Naive thymus-derived CD4-positive, alpha-beta T cell (primary cell): ENCODE results near the gene GJB5. TPM values are rescaled to one million over a fixed set of nuclear protein-coding genes. Genes with fewer than 3 reads are reported as not detected.

Experiments
- ATAC-seq: fragments of 150-1000 bp; cut with Tn5 transposase; 2 replicates; pipeline ENCODE4 v1.10.0; 2021; ENCODE audit warnings: mild to moderate bottlenecking, moderate library complexity
- CTCF ChIA-PET: fragments of 350-600 bp; sonication (Branson Sonifier 250); formaldehyde crosslinking; loops from one replicate; lab custom pipeline; 2021; ENCODE audit warnings: antibody characterized with exemption; lab: Charles Lee
- POLR2A ChIA-PET: fragments of 350-600 bp; sonication (Branson Sonifier 250); formaldehyde crosslinking; loops from one replicate; lab custom pipeline; 2021; ENCODE audit warnings: antibody characterized with exemption, inconsistent platforms; lab: Charles Lee
- DNase-seq, 9 donors: peaks; one replicate each; pipeline versions ENCODE4 v3.0.0 to v3.0.0-alpha.2; 2020 to 2022; ENCODE audit warnings: mixed read lengths in 1 of 9
- H3K27ac ChIP-seq: one replicate; pipeline ENCODE4 v1.7.0; 2013; ENCODE audit warnings: mild to moderate bottlenecking, low read depth, low read length, moderate library complexity
- H3K27me3 ChIP-seq, 2 donors: one replicate each; pipeline ENCODE4 v1.7.0; 2013; ENCODE audit warnings: low read length in 2 of 2, mild to moderate bottlenecking in 2 of 2, moderate library complexity in 2 of 2; ENCODE audit not compliant: control insufficient read depth in 2 of 2, insufficient read depth in 2 of 2
- H3K36me3 ChIP-seq, 3 experiments: 1 replicate in 2 of 3; 2 replicates in 1 of 3; pipeline ENCODE4 v1.7.0; 2013; ENCODE audit warnings: low read length in 3 of 3, mild to moderate bottlenecking in 3 of 3, moderate library complexity in 1 of 3; ENCODE audit not compliant: insufficient read depth in 3 of 3, control insufficient read depth in 2 of 3
- H3K4me1 ChIP-seq, 2 donors: one replicate each; pipeline ENCODE4 v1.7.0; 2013; ENCODE audit warnings: low read length in 2 of 2, mild to moderate bottlenecking in 2 of 2, moderate library complexity in 1 of 2; ENCODE audit not compliant: control insufficient read depth in 2 of 2, insufficient read depth in 2 of 2
- H3K4me3 ChIP-seq: 2 replicates; pipeline ENCODE4 v1.7.0; 2013; ENCODE audit warnings: mild to moderate bottlenecking, low read length
- H3K9me3 ChIP-seq, 3 experiments: 1 replicate in 2 of 3; 2 replicates in 1 of 3; pipeline ENCODE4 v1.7.0; 2013; ENCODE audit warnings: low read length in 3 of 3; ENCODE audit not compliant: control insufficient read depth in 2 of 3
- H3K27ac Mint-ChIP-seq, 9 donors: one replicate each; pipeline ENCODE4 v1.8.0; 2020 to 2022; ENCODE audit warnings: mixed read lengths in 9 of 9, mild to moderate bottlenecking in 8 of 9, moderate library complexity in 5 of 9, inconsistent platforms in 2 of 9
- H3K27me3 Mint-ChIP-seq, 5 donors: one replicate each; pipeline ENCODE4 v1.8.0; 2021 to 2022; ENCODE audit warnings: mixed read lengths in 5 of 5, mild to moderate bottlenecking in 1 of 5
- H3K36me3 Mint-ChIP-seq, 5 donors: one replicate each; pipeline ENCODE4 v1.8.0; 2020 to 2022; ENCODE audit warnings: mixed read lengths in 5 of 5, mild to moderate bottlenecking in 3 of 5, inconsistent platforms in 1 of 5
- H3K4me1 Mint-ChIP-seq, 7 donors: one replicate each; pipeline ENCODE4 v1.8.0; 2020 to 2022; ENCODE audit warnings: mixed read lengths in 7 of 7, mild to moderate bottlenecking in 3 of 7, inconsistent platforms in 1 of 7
- H3K4me3 Mint-ChIP-seq, 10 donors: one replicate each; pipeline ENCODE4 v1.8.0; 2020 to 2022; ENCODE audit warnings: mild to moderate bottlenecking in 10 of 10, mixed read lengths in 10 of 10, moderate library complexity in 6 of 10, inconsistent platforms in 2 of 10
- H3K9me3 Mint-ChIP-seq, 11 donors: one replicate each; pipeline ENCODE4 v1.8.0; 2020 to 2022; ENCODE audit warnings: mixed read lengths in 11 of 11, mild to moderate bottlenecking in 4 of 11, inconsistent platforms in 1 of 11, moderate library complexity in 1 of 11
- intact Hi-C, 2 donors: fragments of 100-400 bp; cut with micrococcal nuclease; formaldehyde crosslinking; loops; one replicate each; pipeline ENCODE4 v1.15.1; 2023
- polyA plus RNA-seq, 2 donors: library from polyadenylated mRNA; unstranded; fragments of 300-500 nt; fragmentation: Illumina TruSeq; gene quantifications; one replicate each; pipeline ENCODE4 v1.2.3, GENCODE V29; 2021
- total RNA-seq, 6 experiments: library from RNA in 5 of 6; stranded (reverse) in 5 of 6; gene quantifications; 1 replicate in 5 of 6; 2 replicates in 1 of 6; pipeline ENCODE4 v1.2.3 and lab custom pipeline; 2021 to 2026

GJB5 gene
- total RNA-seq (not detected), polyA plus RNA-seq (not detected), total RNA-seq (lab: John Stamatoyannopoulos, UW) (not detected)

DNA sequence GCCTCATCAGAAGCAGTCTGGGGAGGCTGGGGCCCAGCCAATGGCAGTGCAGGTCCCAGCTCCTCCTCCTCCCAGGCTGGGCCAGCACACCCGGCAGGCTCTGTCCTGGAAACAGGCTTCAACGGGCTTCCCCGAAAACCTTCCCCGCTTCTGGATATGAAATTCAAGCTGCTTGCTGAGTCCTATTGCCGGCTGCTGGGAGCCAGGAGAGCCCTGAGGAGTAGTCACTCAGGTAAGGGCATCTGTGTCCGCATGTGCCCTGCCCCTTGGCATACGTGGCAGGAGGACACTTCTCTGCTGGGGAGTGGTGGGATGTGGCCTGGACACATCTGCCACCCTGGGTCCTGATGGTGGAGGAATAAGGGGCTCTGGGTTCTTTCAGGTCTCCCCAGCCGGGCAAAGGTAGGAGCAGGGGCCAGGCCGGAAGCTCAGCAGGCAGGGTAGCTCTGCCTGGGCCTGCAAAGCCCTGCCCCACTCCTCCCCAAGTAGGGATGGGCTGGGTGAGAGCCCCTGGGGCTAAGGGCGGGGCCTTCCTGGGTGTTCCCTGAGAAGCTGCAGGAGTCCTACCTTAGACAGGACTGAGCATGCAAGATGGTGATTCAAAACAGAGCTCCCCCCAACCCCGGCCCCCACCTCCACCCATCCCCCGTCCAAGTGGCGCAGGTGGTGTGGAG is at the start of gene GJB5:
GJB5 (plus strand) TSS at position 84 of the 674 bp plus-strand sequence. CDS start 2,284 bp downstream, outside the sequence.
- ATAC-seq (no peak), DNase-seq (no peak)
- H3K4me1 Mint-ChIP-seq: no peaks in the 10 kb centered on the region
- H3K36me3 ChIP-seq: no peaks in the 10 kb centered on the region
- POLR2A ChIA-PET: no interaction called here
- no peak within 1 kb of the TSS for H3K4me3 ChIP-seq
- H3K27me3 ChIP-seq: no peaks in the 10 kb centered on the region
- peaks cover 0 to 4% (median 0%) of the 10 kb centered on the region in 5 donors for H3K36me3 Mint-ChIP-seq
- intact Hi-C loops: no loop called here
- H3K4me3 Mint-ChIP-seq: no peak within 1 kb of the TSS
- H3K9me3 Mint-ChIP-seq: no peaks in the 10 kb centered on the region
- no peaks in the 10 kb centered on the region for H3K9me3 ChIP-seq
- no peak within 1 kb of the TSS for H3K27ac Mint-ChIP-seq
- no peaks in the 10 kb centered on the region for H3K4me1 ChIP-seq
- peaks cover 0 to 11% (median 3%) of the 10 kb centered on the region in 5 donors for H3K27me3 Mint-ChIP-seq
- no peak within 1 kb of the TSS for H3K27ac ChIP-seq
- CTCF ChIA-PET: no interaction called here

DNA sequence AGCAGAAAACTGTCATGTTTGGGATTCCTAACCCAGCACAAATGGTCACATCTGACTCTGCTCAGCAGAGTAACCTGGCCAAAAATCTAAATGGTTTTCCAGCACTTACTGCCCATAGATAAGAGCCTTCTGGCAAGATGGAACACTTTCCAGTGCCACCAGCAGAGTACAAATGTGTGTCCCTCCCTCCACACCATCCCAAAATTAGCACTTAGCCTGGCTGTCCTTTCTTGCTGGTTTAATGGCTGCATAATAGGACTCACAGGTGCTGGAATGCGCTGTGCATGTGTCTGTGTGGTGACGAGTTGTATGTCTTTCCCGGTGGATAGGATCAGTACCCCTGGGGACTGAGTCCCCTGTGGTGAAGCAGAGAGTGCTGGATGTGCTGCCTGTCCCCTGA is 49.8 kb upstream of the GJB5 start:
- Histone ChIP-seq H3K27ac (no peak overlapping the region), H3K27me3 (no peaks in the 10 kb centered on the region), H3K36me3 (no peaks in the 10 kb centered on the region), H3K4me3 (no peak overlapping the region), H3K9me3 (no peaks in the 10 kb centered on the region), H3K4me1 (no peaks in the 10 kb centered on the region)
- Mint-ChIP-seq H3K9me3 (peaks cover 0 to 6% (median 0%) of the 10 kb centered on the region in 11 donors), H3K4me1 (no peaks in the 10 kb centered on the region), H3K27ac (no peak overlapping the region), H3K27me3 (peaks cover 0 to 41% (median 22%) of the 10 kb centered on the region in 5 donors), H3K36me3 (no peaks in the 10 kb centered on the region), H3K4me3 (no peak overlapping the region)
- ATAC-seq: no peak
- ChIA-PET CTCF (no interaction called here), POLR2A (no interaction called here)
- no peak for DNase-seq
- intact Hi-C loops: no loop called here

- H3K4me1 ChIP-seq: no peaks in the 10 kb centered on the region
These were observed 46.7 kb upstream of the GJB5 start for GRCh38 chr1:34708106-34708505.

DNA sequence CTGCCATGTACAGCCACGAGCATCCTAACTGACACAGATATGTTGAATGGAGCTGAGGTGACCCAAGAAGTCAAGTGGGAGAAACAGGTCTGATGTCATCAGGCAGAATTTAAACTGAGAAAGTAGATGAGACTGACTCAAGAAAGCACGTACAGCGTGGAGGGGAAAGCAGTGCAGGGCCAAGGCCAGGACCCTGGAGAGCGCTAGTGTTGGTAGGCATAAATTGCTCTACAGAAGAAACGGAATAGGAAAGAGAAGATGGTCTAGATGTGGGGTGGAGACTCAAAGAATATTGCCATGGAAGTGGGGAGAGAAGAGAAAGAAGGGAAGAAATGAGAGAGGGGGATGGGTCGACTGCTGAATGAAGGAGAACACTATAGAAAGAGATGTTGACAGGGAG is 45.3 kb upstream of the GJB5 start:
- intact Hi-C loops: no loop called here
- peaks cover 0 to 10% (median 0%) of the 10 kb centered on the region in 11 donors for H3K9me3 Mint-ChIP-seq
- peaks cover 0 to 28% (median 20%) of the 10 kb centered on the region in 5 donors for H3K27me3 Mint-ChIP-seq
- ChIA-PET CTCF (no interaction called here), POLR2A (no interaction called here)
- H3K36me3 ChIP-seq: no peaks in the 10 kb centered on the region
- H3K27ac Mint-ChIP-seq: no peak overlapping the region
- no peak overlapping the region for H3K27ac ChIP-seq
- no peaks in the 10 kb centered on the region for H3K36me3 Mint-ChIP-seq
- no peak overlapping the region for H3K4me3 ChIP-seq
- H3K27me3 ChIP-seq: no peaks in the 10 kb centered on the region
- H3K9me3 ChIP-seq: no peaks in the 10 kb centered on the region
- H3K4me3 Mint-ChIP-seq: no peak overlapping the region
- no peaks in the 10 kb centered on the region for H3K4me1 Mint-ChIP-seq
- H3K4me1 ChIP-seq: no peaks in the 10 kb centered on the region
- DNase-seq (no peak), ATAC-seq (no peak)

More at GRCh38 chr1:34708106-34708505, 46.7 kb upstream of the GJB5 start:
- Histone ChIP-seq H3K9me3 (no peaks in the 10 kb centered on the region), H3K4me3 (no peak overlapping the region), H3K27ac (no peak overlapping the region), H3K36me3 (no peaks in the 10 kb centered on the region), H3K27me3 (no peaks in the 10 kb centered on the region)
- Mint-ChIP-seq H3K27ac (no peak overlapping the region), H3K36me3 (no peaks in the 10 kb centered on the region), H3K27me3 (peaks cover 0 to 32% (median 27%) of the 10 kb centered on the region in 5 donors), H3K4me3 (no peak overlapping the region), H3K4me1 (no peaks in the 10 kb centered on the region), H3K9me3 (peaks cover 0 to 10% (median 0%) of the 10 kb centered on the region in 11 donors)
- DNase-seq (no peak), ATAC-seq (no peak)
- ChIA-PET POLR2A (no interaction called here), CTCF (no interaction called here)
- intact Hi-C loops: no loop called here

- Histone ChIP-seq H3K4me3 (no peak overlapping the region), H3K4me1 (no peaks in the 10 kb centered on the region), H3K27me3 (no peaks in the 10 kb centered on the region), H3K36me3 (no peaks in the 10 kb centered on the region), H3K9me3 (no peaks in the 10 kb centered on the region), H3K27ac (no peak overlapping the region)
- DNase-seq: no peak
- ChIA-PET POLR2A (no interaction called here), CTCF (no interaction called here)
- Mint-ChIP-seq H3K27me3 (peaks cover 0 to 16% (median 8%) of the 10 kb centered on the region in 5 donors), H3K27ac (peak overlapping the region in 1 of 9 donors; percentile 22), H3K4me1 (no peaks in the 10 kb centered on the region), H3K9me3 (peaks cover 0 to 10% (median 0%) of the 10 kb centered on the region in 11 donors), H3K36me3 (no peaks in the 10 kb centered on the region), H3K4me3 (no peak overlapping the region)
- no peak for ATAC-seq
- intact Hi-C loops: no loop called here
These were observed 44.0 kb upstream of the GJB5 start for GRCh38 chr1:34710812-34711211.

- CTCF ChIA-PET: no interaction called here
- no peaks in the 10 kb centered on the region for H3K36me3 Mint-ChIP-seq
These were observed 43.4 kb upstream of the GJB5 start for GRCh38 chr1:34711485-34711884.

More at GRCh38 chr1:34711485-34711884, 43.4 kb upstream of the GJB5 start:
- Histone ChIP-seq H3K4me1 (no peaks in the 10 kb centered on the region), H3K9me3 (no peaks in the 10 kb centered on the region), H3K27me3 (no peaks in the 10 kb centered on the region), H3K27ac (no peak overlapping the region), H3K4me3 (no peak overlapping the region), H3K36me3 (no peaks in the 10 kb centered on the region)
- intact Hi-C loops: no loop called here
- DNase-seq (no peak), ATAC-seq (no peak)
- Mint-ChIP-seq H3K27me3 (peaks cover 0 to 10% (median 6%) of the 10 kb centered on the region in 5 donors), H3K4me1 (no peaks in the 10 kb centered on the region), H3K27ac (no peak overlapping the region), H3K9me3 (peaks cover 0 to 10% (median 0%) of the 10 kb centered on the region in 11 donors), H3K4me3 (no peak overlapping the region)
- POLR2A ChIA-PET: no interaction called here
